K562 (cell line): ENCODE measurements around the gene OR2D2. TPM values are rescaled to one million over a fixed set of nuclear protein-coding genes. Genes with fewer than 3 reads are reported as not detected.

Source experiments
- CTBP1 ChIP-seq: fragments of 450-650 bp; IDR thresholded peaks from 2 replicates; pipeline ENCODE4 v1.6.1; 2016; ENCODE audit warnings: borderline replicate concordance
- ETS1 ChIP-seq: conservative IDR thresholded peaks from 2 replicates; pipeline ENCODE4 v1.6.1; 2011; ENCODE audit warnings: low read depth, mild to moderate bottlenecking, low read length; ENCODE audit not compliant: control insufficient read depth
- GATAD2B ChIP-seq: fragments of 450-650 bp; IDR thresholded peaks from 2 replicates; pipeline ENCODE4 v1.6.1; 2017; ENCODE audit warnings: mild to moderate bottlenecking, borderline replicate concordance
- KHSRP ChIP-seq: fragments of 450-650 bp; IDR thresholded peaks from 2 replicates; pipeline ENCODE4 v1.6.1; 2017
- KLF13 ChIP-seq: fragments of 450-650 bp; IDR thresholded peaks from 2 replicates; pipeline ENCODE4 v1.6.1; 2016; ENCODE audit warnings: missing genetic modification characterization, low read depth, mild to moderate bottlenecking, missing compliant biosample characterization, moderate library complexity, borderline replicate concordance
- SLC30A9 ChIP-seq: fragments of 250-450 bp; sonication (Bioruptor Pico); IDR thresholded peaks from 2 replicates; pipeline ENCODE4 v1.8.0; 2022; ENCODE audit warnings: mild to moderate bottlenecking, moderate library complexity
- ZNF121 ChIP-seq: sonication (generic); formaldehyde crosslinking; conservative IDR thresholded peaks from 2 replicates; pipeline ENCODE4 v1.8.0; 2022; ENCODE audit warnings: missing genetic modification reagents
- ZNF407 ChIP-seq: fragments of 450-650 bp; IDR thresholded peaks from 2 replicates; pipeline ENCODE4 v1.6.1; 2016; ENCODE audit warnings: low read depth
- ZNF57 ChIP-seq: fragments of 450-650 bp; formaldehyde crosslinking; IDR thresholded peaks from 2 replicates; pipeline ENCODE4 v1.4.0; 2020; ENCODE audit warnings: mild to moderate bottlenecking, moderate library complexity
- polyA plus RNA-seq, 8 experiments: library from polyadenylated mRNA; depleted of rRNA in 4 of 8; stranded (reverse) in 5 of 8; unstranded in 3 of 8; fragments of >200 nt; fragmentation: Nextera tagmentation in 2 of 8; fragmentation: Illumina TruSeq in 1 of 8; extraction: Ambion mirVana in 2 of 8; extraction: Trizol in 1 of 8; gene quantifications; 2 replicates each; pipeline versions ENCODE4 v1.2.1 to v1.2.3, GENCODE V29; 2011 to 2014; ENCODE audit warnings: inconsistent platforms in 1 of 8, missing spikeins in 1 of 8
- total RNA-seq, 7 experiments: library from RNA; depleted of rRNA in 6 of 7; stranded (reverse); fragments of >200 nt in 6 of 7; fragmentation: Illumina TruSeq in 2 of 7; extraction: Trizol in 2 of 7; gene quantifications; 2 replicates each; pipeline versions ENCODE4 v1.2.1 to v1.2.3, GENCODE V29; 2011 to 2021; ENCODE audit warnings: low replicate concordance in 1 of 7
- TF ChIP-seq, protein P1 (sequence below): sonication (generic); formaldehyde crosslinking; IDR thresholded peaks from 2 replicates; pipeline ENCODE4 v1.8.1; 2023; ENCODE audit warnings: missing genetic modification reagents, mild to moderate bottlenecking, borderline replicate concordance
- TF ChIP-seq, protein P2 (sequence below): fragments of 450-650 bp; IDR thresholded peaks from 2 replicates; pipeline ENCODE4 v1.6.1; 2017; ENCODE audit warnings: mild to moderate bottlenecking, moderate library complexity

OR2D2 gene
- total and polyA plus RNA-seq, 9 of the 15 experiments (the other 6 are each of a cell fraction or from before 2014, with no cell fraction given) = 0.10 to 1.0 (median 0.57) TPM; not detected in 2

DNA sequence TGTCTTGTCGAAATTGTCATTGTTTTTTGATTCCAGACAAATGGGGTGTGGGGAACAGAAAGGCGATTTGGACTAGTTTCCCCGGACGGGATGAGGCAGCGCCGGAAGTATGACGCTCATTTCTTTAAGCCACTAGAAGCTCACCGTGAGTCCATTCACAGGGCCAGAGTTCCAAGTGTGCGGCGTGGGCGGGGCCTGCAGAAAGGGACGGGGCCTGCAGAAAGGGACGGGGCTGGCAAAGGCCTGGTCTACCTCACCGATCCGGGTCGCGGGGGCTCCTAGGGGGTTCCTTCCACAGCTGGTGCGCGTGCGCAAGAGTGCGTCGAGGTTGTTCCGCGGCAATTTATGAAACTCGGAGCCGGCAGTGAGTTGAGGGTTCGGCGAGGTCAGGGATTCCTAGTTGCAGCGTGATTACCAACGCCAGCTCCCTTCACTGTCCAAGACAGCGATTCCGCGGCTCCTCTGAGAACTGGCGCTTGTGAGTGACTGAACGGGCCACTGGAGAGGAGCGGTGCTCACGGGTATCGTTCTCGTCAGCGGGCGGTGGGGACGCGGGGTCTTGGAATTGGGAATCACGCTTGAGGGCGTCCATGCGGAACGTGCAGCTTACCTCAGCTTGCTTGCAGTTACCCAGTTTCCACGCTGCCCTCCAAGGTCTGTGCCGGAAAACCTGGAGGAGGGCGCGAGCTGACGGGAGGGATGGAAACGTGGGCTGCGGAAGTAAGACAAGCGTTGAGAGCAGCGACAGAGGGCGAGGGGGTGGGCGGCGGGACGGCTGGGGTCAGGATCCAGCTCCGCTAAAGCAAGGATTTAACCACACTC, 34.1 kb upstream of the OR2D2 start, which contains the start of gene ZNF215 (continued):
- TF ChIP-seq ZNF121 (CRISPR knock-in tag) (no peak), GATAD2B (no peak), ZNF57 (CRISPR knock-in tag) (no peak), KLF13 (0 out of 2 replicates have a peak, but pooled peaks have one; percentile 35), ZNF407 (no peak), KHSRP (no peak), SLC30A9 (no peak), CTBP1 (no peak; the same call in 1 of the 2 replicates), ETS1 (no peak)
- TF ChIP-seq, protein P1, sequence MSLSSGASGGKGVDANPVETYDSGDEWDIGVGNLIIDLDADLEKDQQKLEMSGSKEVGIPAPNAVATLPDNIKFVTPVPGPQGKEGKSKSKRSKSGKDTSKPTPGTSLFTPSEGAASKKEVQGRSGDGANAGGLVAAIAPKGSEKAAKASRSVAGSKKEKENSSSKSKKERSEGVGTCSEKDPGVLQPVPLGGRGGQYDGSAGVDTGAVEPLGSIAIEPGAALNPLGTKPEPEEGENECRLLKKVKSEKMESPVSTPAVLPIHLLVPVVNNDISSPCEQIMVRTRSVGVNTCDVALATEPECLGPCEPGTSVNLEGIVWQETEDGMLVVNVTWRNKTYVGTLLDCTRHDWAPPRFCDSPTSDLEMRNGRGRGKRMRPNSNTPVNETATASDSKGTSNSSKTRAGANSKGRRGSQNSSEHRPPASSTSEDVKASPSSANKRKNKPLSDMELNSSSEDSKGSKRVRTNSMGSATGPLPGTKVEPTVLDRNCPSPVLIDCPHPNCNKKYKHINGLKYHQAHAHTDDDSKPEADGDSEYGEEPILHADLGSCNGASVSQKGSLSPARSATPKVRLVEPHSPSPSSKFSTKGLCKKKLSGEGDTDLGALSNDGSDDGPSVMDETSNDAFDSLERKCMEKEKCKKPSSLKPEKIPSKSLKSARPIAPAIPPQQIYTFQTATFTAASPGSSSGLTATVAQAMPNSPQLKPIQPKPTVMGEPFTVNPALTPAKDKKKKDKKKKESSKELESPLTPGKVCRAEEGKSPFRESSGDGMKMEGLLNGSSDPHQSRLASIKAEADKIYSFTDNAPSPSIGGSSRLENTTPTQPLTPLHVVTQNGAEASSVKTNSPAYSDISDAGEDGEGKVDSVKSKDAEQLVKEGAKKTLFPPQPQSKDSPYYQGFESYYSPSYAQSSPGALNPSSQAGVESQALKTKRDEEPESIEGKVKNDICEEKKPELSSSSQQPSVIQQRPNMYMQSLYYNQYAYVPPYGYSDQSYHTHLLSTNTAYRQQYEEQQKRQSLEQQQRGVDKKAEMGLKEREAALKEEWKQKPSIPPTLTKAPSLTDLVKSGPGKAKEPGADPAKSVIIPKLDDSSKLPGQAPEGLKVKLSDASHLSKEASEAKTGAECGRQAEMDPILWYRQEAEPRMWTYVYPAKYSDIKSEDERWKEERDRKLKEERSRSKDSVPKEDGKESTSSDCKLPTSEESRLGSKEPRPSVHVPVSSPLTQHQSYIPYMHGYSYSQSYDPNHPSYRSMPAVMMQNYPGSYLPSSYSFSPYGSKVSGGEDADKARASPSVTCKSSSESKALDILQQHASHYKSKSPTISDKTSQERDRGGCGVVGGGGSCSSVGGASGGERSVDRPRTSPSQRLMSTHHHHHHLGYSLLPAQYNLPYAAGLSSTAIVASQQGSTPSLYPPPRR (CRISPR knock-in tag) = no peak
- TF ChIP-seq, protein P2, sequence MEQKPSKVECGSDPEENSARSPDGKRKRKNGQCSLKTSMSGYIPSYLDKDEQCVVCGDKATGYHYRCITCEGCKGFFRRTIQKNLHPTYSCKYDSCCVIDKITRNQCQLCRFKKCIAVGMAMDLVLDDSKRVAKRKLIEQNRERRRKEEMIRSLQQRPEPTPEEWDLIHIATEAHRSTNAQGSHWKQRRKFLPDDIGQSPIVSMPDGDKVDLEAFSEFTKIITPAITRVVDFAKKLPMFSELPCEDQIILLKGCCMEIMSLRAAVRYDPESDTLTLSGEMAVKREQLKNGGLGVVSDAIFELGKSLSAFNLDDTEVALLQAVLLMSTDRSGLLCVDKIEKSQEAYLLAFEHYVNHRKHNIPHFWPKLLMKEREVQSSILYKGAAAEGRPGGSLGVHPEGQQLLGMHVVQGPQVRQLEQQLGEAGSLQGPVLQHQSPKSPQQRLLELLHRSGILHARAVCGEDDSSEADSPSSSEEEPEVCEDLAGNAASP = no peak
